Activated CD8-positive, alpha-beta memory T cell treated with anti-CD3 and anti-CD28 coated beads, Interleukin-2, amount 10 ng/mL, durations not matched to agents 7 days and 5 days (primary cell): ENCODE results near the gene PLCL2. TPM values are rescaled to one million over a fixed set of nuclear protein-coding genes. Genes with fewer than 3 reads are reported as not detected.

ENCODE experiments used
- ATAC-seq: fragments of 150-1000 bp; cut with Tn5 transposase; one replicate; pipeline ENCODE4 v1.10.0; 2021; ENCODE audit warnings: moderate library complexity
- CTCF ChIA-PET: fragments of 350-600 bp; sonication (Branson Sonifier 250); formaldehyde crosslinking; loops from one replicate; lab custom pipeline; 2021; ENCODE audit warnings: antibody characterized with exemption; lab: Charles Lee
- DNase-seq: peaks from one replicate; pipeline ENCODE4 v3.0.0-alpha.2; 2020
- H3K27ac Mint-ChIP-seq: one replicate; pipeline ENCODE4 v1.8.0; 2021; ENCODE audit warnings: mild to moderate bottlenecking, mixed read lengths
- H3K27me3 Mint-ChIP-seq: one replicate; pipeline ENCODE4 v1.8.0; 2021; ENCODE audit warnings: mixed read lengths
- H3K36me3 Mint-ChIP-seq: one replicate; pipeline ENCODE4 v1.8.0; 2021; ENCODE audit warnings: mild to moderate bottlenecking, mixed read lengths
- H3K4me1 Mint-ChIP-seq: one replicate; pipeline ENCODE4 v1.8.0; 2021; ENCODE audit warnings: mixed read lengths
- H3K4me3 Mint-ChIP-seq: one replicate; pipeline ENCODE4 v1.8.0; 2021; ENCODE audit warnings: mild to moderate bottlenecking, moderate library complexity, mixed read lengths
- H3K9me3 Mint-ChIP-seq: one replicate; pipeline ENCODE4 v1.8.0; 2022; ENCODE audit warnings: low read depth, mixed read lengths
- total RNA-seq, 2 experiments: library from RNA; stranded (reverse); gene quantifications; one replicate each; pipeline ENCODE4 v1.2.3, GENCODE V29; 2021

The PLCL2 gene
- total RNA-seq, 2 experiments from 2014 or later: 24.4 to 36.8 TPM

DNA sequence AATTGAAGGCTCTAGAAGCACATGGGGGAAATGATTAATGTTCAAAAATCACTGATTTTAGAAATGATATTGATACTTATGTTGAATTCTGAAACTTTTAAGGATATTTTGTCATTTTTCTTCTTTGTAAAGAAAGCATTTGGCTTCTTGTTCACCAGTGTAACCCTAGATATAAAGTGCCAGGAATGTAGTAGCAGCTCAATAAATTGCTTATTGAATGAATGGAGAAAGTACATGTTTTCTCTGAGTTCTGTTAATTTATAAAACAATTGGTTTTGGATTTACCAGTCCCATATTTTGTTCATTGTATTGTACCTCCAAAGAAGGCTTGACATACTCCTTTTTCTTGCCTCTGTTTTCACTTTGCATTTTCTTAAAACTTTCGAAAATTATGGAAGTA, 2.4 kb downstream of the PLCL2 start:
- DNase-seq (no peak), ATAC-seq (no peak)
- CTCF ChIA-PET: interaction anchor here (1.2 kb wide), 1 partner anchor 268 kb away, joined by 4 read pairs; no protein-coding TSS in a partner anchor

DNA sequence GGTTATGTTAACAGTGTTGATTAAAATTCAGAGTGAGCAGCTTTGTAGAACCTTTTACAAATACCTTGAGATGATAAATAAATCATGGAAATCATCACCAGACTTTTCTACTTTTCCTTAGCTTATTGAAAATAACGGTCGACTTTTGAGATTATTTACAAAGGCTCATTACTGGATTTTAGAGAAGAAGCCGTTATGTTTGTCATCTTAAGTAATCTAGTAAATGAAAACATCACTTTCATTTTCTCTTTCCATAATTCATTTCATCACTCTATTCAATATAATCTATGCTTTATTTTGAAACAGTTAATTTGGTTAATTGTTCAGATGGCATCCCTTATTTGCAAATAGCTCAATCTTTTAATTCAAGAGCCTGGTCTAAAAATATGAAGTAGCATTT, 3.6 kb downstream of the PLCL2 start:
- peaks cover 9% of the 10 kb centered on the region for H3K36me3 Mint-ChIP-seq
- H3K27ac Mint-ChIP-seq: peak overlapping the region; percentile 98
- no peaks in the 10 kb centered on the region for H3K9me3 Mint-ChIP-seq
- DNase-seq (no peak), ATAC-seq (no peak)
- CTCF ChIA-PET: interaction anchor here (1.0 to 1.6 kb wide), 4 partner anchors 15 to 267 kb away, joined by 3 to 5 read pairs (median 4); no protein-coding TSS in a partner anchor
- H3K4me3 Mint-ChIP-seq: peak overlapping the region; percentile 99
- no peaks in the 10 kb centered on the region for H3K27me3 Mint-ChIP-seq
- H3K4me1 Mint-ChIP-seq: peaks cover 59% of the 10 kb centered on the region

More for the DNA sequence above, 2.4 kb downstream of the PLCL2 start:
- no peaks in the 10 kb centered on the region for H3K9me3 Mint-ChIP-seq
- peaks cover 9% of the 10 kb centered on the region for H3K36me3 Mint-ChIP-seq
- peak overlapping the region; percentile 99 for H3K4me3 Mint-ChIP-seq
- H3K27ac Mint-ChIP-seq: peak overlapping the region; percentile 98
- peaks cover 51% of the 10 kb centered on the region for H3K4me1 Mint-ChIP-seq
- H3K27me3 Mint-ChIP-seq: no peaks in the 10 kb centered on the region

DNA sequence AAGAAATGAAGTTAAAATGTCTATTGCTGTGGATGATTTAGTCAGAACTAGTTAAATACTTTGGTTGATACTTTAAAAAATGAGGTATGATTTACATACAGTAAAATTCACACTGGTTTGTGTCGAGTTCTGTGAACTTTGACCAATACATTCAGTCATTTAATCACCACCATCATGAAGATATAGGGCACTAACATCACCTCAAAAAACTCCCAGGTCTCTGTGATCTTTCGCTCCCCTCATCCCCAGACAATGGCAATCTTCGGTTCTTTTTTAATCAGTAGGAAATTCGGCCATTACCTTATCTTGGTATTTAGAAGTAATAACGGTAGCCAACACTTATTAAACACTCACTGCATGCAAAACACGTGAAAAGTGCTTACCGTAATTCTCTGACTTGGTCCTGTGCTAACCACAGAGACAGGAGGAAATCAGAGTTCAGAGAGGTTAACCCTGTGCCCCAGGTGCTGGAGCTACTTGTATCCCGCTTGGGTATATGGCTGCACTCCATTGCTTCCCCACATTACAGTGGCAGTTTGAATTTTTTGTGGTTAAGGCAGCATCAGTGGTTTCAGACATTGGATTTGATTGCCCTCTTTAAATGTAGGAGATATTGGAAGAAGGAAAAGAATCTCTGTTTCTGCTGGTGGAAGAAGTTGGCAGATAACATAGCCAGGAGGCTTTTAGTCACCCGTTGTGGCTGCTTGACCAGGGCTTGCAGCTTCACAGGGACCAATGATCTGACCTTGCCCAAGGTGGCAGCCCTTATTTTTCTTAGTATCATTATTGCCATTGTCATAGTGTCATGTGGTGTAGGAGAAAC, 4.2 kb downstream of the PLCL2 start:
- no peaks in the 10 kb centered on the region for H3K9me3 Mint-ChIP-seq
- H3K27me3 Mint-ChIP-seq: no peaks in the 10 kb centered on the region
- peaks cover 55% of the 10 kb centered on the region for H3K4me1 Mint-ChIP-seq
- CTCF ChIA-PET: interaction anchor here (1.2 to 1.6 kb wide), 5 partner anchors 14 to 266 kb away, joined by 3 to 4 read pairs (median 3); no protein-coding TSS in a partner anchor
- H3K27ac Mint-ChIP-seq: peak overlapping the region; percentile 98
- H3K36me3 Mint-ChIP-seq: peaks cover 9% of the 10 kb centered on the region
- peak overlapping the region; percentile 99 for H3K4me3 Mint-ChIP-seq
- peak; percentile 64 for DNase-seq
- ATAC-seq: peak; percentile 30

DNA sequence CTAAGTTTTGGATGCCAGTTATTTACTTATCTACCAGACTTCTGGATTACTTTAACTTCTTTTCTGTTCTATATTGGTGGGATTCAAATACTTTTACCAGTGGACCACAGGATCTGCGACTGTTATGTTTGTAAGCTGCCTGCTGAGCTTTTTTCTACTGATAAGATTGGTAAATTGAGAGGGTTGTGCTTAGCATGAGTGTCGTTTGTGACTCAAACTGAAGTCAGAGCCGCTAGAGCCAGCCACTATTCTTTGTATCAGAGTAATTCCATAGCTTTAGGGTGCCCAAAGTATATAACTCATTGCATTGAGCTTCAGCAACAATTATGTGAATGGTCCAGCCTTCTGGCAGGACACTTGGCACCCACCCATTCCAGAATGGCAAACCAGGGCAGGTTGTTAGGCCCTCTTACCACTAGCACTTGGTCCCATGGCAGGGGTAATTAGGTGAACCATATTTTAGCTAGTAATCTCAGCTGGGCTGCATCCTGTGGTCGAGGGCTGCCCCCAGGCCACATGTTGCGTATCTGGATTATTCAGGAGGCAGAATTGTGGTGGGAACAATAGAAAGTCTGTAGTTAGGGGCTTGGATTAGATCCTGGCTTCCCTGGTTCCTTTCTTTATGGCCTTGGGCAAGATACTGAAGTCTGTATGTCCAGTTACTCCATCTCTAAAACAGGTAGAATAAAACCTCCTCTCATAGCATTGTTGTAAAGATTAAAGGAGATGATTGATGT, 6.0 kb downstream of the PLCL2 start:
- Mint-ChIP-seq H3K4me1 (peaks cover 58% of the 10 kb centered on the region), H3K27ac (no peak overlapping the region), H3K27me3 (no peaks in the 10 kb centered on the region), H3K36me3 (peaks cover 8% of the 10 kb centered on the region), H3K9me3 (no peaks in the 10 kb centered on the region), H3K4me3 (no peak overlapping the region)
- CTCF ChIA-PET: interaction anchor here (0.9 kb wide), 1 partner anchor 10 kb away, joined by 3 read pairs; no protein-coding TSS in a partner anchor
- ATAC-seq: no peak
- DNase-seq: no peak

DNA sequence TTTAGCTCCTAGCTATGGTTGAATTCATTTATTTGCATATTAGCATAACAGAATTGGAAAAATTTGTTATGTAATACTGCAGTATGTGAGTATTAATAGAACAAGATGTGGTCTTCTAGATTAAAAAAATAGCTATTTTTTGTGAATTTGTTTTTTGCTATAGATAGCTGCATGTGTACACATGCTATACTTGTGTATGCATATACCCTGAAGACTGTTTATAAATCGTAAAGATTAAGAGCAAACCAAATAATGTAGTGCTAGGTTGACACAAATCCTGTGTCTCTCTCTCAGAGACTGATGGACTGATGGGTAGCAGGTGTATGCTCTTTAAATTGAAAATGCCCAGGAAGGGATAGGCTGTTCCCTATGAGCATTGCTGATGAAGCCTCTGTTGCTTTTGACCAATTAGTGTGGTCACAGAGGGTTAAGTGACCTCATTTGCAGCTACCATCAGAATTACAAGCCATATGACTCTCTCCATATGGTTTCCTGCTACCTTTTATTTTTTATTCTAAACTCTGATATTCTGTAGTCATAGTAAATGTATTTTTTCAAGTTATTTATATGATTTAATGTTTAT, 9.0 kb downstream of the PLCL2 start:
- ATAC-seq (no peak), DNase-seq (no peak)
- CTCF ChIA-PET: interaction anchor here (1.1 to 1.3 kb wide), 2 partner anchors 10 to 27 kb away, joined by 3 to 4 read pairs; no protein-coding TSS in a partner anchor
- H3K4me3 Mint-ChIP-seq: no peak overlapping the region
- no peak overlapping the region for H3K27ac Mint-ChIP-seq
- no peaks in the 10 kb centered on the region for H3K9me3 Mint-ChIP-seq
- H3K36me3 Mint-ChIP-seq: peaks cover 7% of the 10 kb centered on the region
- no peaks in the 10 kb centered on the region for H3K27me3 Mint-ChIP-seq
- peaks cover 63% of the 10 kb centered on the region for H3K4me1 Mint-ChIP-seq

DNA sequence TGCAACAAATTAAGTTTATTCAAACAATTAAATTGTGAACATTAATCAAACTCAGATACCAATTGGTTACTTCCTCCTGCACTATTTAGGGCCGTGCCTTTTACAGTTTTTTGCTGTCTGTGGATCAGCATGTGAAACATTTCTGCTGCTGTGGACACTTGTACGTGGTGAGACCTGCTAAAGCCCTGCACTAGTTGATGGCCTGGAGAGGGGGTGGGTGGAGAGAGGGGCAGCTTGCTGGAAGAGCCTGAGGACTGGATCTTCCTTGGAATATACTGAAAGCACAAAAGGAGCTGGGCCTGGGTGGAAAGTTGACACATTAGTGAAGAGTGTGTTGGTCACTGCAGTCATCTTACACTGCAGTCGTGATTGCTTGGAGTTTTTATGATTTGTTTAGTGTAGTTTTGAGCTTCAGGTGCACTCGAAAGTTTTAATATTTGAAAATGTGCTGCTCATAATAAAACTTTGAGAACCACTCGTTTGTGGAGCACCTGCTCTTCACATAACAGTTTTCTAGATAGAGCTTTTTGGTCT, 11.4 kb downstream of the PLCL2 start:
- Mint-ChIP-seq H3K4me3 (no peak overlapping the region), H3K36me3 (peaks cover 8% of the 10 kb centered on the region), H3K4me1 (peaks cover 57% of the 10 kb centered on the region), H3K27ac (no peak overlapping the region), H3K27me3 (no peaks in the 10 kb centered on the region), H3K9me3 (no peaks in the 10 kb centered on the region)
- ATAC-seq: no peak
- DNase-seq: no peak
- CTCF ChIA-PET: interaction anchor here (1.2 to 1.3 kb wide), 2 partner anchors 12 to 13 kb away, joined by 3 to 7 read pairs; partner anchors contain the start of gene PLCL2

DNA sequence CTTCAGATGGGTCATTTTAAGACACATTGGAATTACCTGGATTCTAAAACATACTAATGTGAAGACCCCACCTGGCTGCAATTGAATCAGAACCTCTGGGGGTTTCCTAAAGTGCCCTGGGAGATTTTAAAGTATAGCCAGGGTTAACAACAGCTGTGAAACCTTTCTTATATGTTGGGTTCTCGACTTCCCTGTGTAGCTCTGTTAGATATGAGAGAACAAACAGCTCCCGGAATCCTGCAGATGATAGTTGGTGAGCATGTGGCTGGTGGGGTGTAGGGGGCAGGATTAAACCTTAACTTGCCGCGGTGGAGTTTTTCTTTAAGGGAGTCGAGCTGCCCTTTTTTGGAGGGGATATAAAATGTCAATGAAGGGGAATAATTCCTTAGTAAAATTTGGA, 12.1 kb downstream of the PLCL2 start:
- no peak overlapping the region for H3K27ac Mint-ChIP-seq
- no peaks in the 10 kb centered on the region for H3K27me3 Mint-ChIP-seq
- H3K4me3 Mint-ChIP-seq: no peak overlapping the region

DNA sequence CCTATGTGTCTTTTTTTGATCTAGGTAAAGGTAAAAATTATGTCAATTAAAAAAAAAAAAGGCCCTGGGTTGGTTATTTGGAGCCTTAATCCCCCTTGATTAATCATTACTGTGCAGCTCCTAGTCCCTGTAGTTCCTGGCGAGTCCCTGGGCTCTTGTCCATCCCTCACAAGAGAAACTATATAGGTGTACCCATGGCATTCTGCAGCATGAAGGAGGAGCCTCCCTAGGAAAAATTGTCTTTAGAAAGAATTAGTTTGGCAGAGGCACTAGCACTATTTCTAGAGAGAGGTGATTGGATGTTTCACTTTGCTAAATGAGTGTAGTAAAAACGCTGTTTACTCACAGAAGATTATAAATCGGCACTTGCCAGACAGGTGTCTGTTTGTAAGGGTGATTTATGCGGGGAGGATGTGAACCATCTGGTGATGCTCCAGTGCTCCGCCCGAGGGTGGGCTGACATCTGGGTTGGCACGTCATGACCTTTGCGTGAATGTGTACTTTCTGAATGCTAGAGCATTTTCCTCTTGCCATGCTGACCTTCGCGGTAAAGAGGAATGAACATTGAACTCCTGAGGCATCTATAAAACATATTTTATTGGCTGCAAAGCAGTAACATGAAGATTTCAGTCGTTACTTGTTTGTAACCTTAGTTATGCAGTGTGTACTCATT, 12.6 kb downstream of the PLCL2 start:
- CTCF ChIA-PET: interaction anchor here (1.0 to 1.3 kb wide), 2 partner anchors 12 to 17 kb away, joined by 3 read pairs; no protein-coding TSS in a partner anchor
- Mint-ChIP-seq H3K36me3 (peaks cover 5% of the 10 kb centered on the region), H3K4me1 (peaks cover 54% of the 10 kb centered on the region), H3K27ac (no peak overlapping the region), H3K9me3 (no peaks in the 10 kb centered on the region), H3K27me3 (no peaks in the 10 kb centered on the region), H3K4me3 (no peak overlapping the region)
- no peak for DNase-seq
- peak; percentile 33 for ATAC-seq

More for the DNA sequence above, 12.1 kb downstream of the PLCL2 start:
- ATAC-seq: no peak
- H3K9me3 Mint-ChIP-seq: no peaks in the 10 kb centered on the region
- DNase-seq: no peak
- peaks cover 57% of the 10 kb centered on the region for H3K4me1 Mint-ChIP-seq
- CTCF ChIA-PET: interaction anchor here (1.2 to 1.3 kb wide), 2 partner anchors 13 kb away, joined by 3 to 7 read pairs; partner anchors contain the start of gene PLCL2
- peaks cover 6% of the 10 kb centered on the region for H3K36me3 Mint-ChIP-seq

DNA sequence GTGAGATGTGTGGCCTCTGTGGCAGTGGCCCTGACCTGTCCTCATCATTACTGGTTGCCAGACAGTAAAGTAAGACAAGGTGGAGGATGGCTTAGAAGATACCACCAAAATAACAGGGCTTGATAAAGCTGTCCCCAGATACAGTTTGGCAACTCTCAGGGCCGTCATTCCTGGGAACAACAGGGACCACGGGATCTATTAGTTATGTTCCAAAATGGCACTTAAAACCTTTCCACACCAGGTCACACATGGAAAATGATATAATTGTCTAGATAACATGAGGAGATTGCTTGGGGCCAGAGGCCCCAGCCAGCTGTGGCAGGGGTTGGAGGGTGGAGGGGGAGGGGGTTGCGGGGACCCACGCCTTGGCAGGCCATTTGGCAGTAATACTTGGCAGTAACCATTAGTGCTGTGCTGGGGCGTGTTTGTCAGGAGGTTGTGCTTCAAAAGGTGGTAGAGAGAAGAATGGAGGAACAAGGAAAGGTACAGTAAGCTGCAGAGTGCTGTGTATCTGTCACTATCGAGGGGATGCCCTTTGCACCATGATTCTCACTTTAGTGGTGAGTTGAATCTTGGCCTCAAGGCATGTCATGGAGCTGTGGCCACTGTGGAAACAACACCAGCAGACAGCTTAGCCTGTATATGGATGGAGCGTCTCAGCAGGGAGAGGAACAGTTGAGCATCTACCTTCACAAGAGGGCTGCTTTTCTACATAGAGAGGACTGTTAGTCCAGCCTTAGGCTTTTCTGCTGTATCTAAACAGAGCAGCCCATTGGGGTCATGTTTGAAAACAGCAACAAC, 14.0 kb downstream of the PLCL2 start:
- no peak overlapping the region for H3K4me3 Mint-ChIP-seq
- ATAC-seq: no peak
- H3K27ac Mint-ChIP-seq: no peak overlapping the region

DNA sequence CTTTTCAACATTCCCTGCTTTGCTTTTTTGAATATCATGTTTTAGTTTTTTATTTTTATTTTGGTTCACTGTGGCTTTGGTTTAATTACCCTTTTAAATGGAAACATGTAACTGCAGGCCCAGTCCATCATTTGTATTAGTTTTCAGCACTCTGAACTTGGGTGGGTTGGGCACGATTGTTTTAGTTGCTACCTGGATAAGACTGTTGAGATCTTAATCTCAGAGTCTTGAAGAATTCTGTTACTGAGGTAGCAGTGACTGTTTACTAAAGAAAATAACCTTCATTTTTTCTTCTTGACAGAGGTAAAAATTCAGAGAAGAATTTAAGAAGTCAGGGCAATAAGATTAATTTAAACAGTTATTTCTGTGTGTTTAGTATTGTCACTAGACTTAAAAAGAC, 15.2 kb downstream of the PLCL2 start:
- H3K27ac Mint-ChIP-seq: no peak overlapping the region
- H3K4me3 Mint-ChIP-seq: no peak overlapping the region
- CTCF ChIA-PET: interaction anchor here (0.9 to 2.1 kb wide), 2 partner anchors 9 to 16 kb away, joined by 3 to 5 read pairs; partner anchors contain the start of gene PLCL2
- DNase-seq (no peak), ATAC-seq (no peak)
- H3K9me3 Mint-ChIP-seq: no peaks in the 10 kb centered on the region
- no peaks in the 10 kb centered on the region for H3K27me3 Mint-ChIP-seq
- H3K4me1 Mint-ChIP-seq: peaks cover 69% of the 10 kb centered on the region
- H3K36me3 Mint-ChIP-seq: peaks cover 10% of the 10 kb centered on the region

More for the DNA sequence above, 14.0 kb downstream of the PLCL2 start:
- CTCF ChIA-PET: interaction anchor here (2.1 kb wide), 1 partner anchor 14 kb away, joined by 5 read pairs; the partner anchor contains the start of gene PLCL2
- no peak for DNase-seq
- Mint-ChIP-seq H3K27me3 (no peaks in the 10 kb centered on the region), H3K36me3 (peaks cover 5% of the 10 kb centered on the region), H3K9me3 (no peaks in the 10 kb centered on the region), H3K4me1 (peaks cover 57% of the 10 kb centered on the region)

DNA sequence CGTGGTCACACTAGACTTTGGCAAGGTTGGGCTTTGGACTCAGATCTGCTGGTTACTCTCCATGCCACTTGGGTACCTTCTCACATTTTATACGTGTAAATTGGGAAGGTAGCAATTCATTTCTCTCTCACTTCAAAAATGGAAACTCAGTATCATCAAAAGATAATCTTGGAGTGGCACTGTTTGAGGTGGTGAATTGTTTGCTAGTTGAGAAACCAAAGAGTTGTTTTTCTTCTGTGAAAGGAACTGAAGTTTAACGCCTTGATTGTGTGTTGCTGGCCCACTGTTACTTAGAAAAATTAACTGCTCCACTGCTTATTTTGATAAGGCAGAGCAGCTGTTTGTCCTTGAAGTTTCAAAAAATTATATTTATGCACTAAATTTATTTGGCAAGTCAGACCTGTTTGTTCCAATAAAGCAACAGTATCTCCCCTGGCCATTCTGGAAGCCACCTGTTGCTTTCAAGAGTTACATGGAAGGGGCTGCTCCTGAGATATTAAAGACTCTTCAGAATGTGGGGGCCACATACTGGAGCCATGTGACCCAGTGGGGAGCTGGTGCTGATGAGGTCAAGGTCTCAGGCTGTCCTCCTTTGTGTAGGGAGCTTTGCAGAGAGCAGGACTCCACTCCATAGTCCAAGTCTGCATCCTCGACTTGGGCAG, 16.2 kb downstream of the PLCL2 start:
- no peak for ATAC-seq
- Mint-ChIP-seq H3K4me1 (peaks cover 74% of the 10 kb centered on the region), H3K36me3 (peaks cover 7% of the 10 kb centered on the region), H3K9me3 (no peaks in the 10 kb centered on the region), H3K27me3 (no peaks in the 10 kb centered on the region), H3K27ac (no peak overlapping the region), H3K4me3 (no peak overlapping the region)
- DNase-seq: no peak
- CTCF ChIA-PET: interaction anchor here (0.9 to 1.2 kb wide), 2 partner anchors 10 to 24 kb away, joined by 3 read pairs; no protein-coding TSS in a partner anchor
